Dermis blood vessel endothelial cell (primary cell): Measurements from ENCODE around the gene ZDHHC14. TPM values are rescaled to one million over a fixed set of nuclear protein-coding genes. Genes with fewer than 3 reads are reported as not detected.
A peak's percentile ranks its signal among the peaks of the same experiment; 100 is the strongest.
"Not testable (repeated sequence)": the region's sequence is repeated elsewhere in the genome, so short reads cannot be mapped to it uniquely, and the experiment has no call there.

Experiments
- DNase-seq: peaks from one replicate; pipeline ENCODE4 v3.0.0; 2010
- total RNA-seq: library from RNA; depleted of rRNA; stranded (reverse); fragments of >200 nt; gene quantifications from 2 replicates; pipeline ENCODE4 v1.2.3, GENCODE V29; 2014

ZDHHC14 gene
- total RNA-seq, 1 donor from 2014 or later, result 32.8 TPM

DNA sequence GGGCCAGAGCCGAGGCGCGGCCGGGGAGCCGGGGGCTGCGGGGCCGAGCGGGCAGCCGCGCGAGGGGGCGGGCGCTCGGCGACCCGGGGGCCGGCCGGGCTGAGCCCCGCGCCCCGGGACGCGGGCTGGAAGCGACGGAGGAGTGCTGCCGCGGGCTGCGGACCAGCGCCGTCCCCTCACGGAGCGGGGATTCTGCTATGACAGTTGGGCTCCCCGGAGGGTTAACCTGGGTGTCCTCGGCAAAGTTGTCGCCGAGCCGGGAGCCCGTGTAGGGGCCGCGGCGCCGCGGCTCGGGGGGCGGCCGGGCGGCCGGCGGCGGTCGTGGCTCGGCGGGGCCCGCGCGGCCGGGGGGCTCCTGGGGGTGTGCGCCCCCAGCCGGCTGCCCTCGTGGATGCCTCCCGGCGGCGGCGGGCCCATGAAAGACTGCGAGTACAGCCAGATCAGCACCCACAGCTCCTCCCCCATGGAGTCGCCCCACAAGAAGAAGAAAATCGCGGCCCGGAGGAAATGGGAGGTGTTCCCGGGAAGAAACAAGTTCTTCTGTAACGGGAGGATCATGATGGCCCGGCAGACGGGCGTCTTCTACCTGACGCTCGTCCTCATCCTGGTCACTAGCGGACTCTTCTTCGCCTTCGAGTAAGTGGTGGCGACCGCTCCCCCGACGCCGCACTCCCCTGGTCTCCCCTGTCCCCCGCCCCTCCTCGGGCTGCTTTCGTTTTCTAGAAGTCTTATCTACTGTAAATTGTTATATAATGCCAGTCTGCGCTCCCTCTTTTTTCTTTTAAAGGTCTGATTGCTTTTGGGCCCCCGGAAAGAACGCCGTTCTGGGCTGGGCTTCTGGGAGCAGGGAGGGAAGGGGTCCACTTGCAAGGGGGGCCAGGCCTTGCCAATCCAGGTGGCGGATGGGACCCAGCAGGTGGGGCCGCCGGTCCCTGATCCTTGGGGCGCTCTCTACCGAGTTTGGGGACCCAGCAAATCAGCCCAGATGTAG is 936 bp downstream of the ZDHHC14 start:
- DNase-seq, result peak; percentile 76

DNA sequence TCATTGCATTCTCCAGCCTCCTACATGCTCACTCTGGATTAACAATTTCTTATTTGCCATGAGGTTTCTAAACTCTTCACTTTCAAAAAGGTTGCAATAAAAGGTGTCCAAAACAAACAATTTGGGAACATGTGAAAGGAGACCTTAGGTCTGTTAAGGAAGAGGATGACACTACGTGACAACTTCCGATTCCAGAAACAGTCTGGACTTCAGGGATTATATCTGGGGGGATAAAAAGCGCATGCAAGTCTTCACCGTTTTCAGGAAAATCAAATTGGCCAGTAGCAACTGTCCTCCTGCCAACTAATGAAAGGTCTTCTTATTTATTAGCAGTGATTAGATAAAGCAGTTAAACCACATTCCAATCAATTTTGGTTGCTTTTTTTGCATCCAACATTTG is 1.8 kb downstream of the ZDHHC14 start:
- peak; percentile 25 for DNase-seq

DNA sequence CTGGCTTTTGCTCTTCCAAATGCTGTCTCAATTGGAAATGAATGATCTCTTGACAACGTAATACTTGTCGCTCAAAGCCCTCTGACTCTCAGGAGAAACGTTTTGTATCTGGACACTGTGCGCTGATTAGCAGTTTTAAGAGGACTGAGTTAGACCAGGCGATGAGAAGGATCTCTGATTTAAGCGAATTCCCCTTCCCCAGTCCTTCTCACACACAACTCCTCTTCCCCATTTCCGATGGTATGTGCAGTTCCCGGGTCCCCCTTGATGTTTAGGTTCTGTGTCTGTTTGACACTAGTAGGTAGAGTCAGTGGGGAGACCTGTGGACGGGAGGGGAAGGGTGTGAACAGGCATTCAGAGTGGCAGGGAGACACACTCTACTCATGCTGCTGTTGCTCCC is 2.5 kb downstream of the ZDHHC14 start:
- no peak for DNase-seq

DNA sequence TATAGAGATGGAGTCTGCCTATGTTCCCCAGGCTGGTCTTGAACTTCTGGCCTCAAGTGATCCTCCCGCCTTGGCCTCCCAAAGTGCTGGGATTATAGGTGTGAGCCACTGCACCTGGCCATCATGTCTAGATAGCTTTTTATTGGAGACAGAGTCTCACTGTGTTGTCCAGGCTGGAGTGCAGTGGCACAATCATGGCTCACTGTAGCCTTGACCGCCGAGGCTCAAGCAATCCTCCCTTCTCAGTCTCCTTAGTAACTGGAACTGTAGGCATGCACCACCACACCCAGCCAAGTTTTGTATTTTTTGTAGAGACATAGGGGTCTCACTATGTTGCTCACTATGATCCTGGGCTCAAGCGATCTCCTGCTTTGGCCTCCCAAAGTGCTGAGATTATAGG is 4.0 kb downstream of the ZDHHC14 start:
- not testable (repeated sequence) for DNase-seq

DNA sequence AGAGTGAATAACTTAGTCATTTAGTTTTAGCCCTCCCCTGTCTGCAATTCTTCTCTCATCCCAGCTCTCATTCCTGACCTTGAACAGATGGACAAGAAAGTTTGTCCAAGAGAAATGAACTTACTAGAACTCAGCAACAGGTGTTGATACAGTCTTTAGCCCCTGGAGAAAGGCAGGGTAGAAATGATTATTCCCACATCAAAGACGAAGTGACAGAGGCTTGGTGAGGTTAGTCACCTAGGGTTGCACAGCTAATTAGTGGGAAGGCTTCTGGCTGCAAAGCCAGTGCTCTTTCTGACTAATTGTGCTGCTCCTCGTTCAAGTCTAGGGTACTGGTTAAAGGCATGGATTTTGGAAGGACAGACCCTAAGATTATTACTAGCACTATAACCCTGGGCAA is 4.5 kb downstream of the ZDHHC14 start:
- DNase-seq, result no peak

DNA sequence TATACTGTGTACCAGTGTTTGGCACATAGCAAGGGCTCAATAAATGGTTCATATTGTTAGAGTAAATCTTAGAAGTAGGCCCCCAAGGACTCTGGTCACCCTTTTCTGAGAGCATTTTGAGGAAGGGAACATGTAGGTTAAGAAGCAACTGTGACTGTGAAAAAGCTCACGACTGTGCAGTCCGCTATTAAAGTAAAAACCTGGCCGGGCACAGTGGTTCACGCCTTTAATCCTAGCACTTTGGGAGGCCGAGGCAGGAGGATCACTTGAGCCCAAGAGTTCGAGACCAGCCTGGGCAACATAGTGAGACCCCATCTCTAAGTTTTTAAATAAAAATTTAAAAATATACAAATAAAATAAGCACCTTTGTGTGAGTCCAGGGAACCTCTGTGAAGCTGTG is 5.0 kb downstream of the ZDHHC14 start:
- no peak for DNase-seq

DNA sequence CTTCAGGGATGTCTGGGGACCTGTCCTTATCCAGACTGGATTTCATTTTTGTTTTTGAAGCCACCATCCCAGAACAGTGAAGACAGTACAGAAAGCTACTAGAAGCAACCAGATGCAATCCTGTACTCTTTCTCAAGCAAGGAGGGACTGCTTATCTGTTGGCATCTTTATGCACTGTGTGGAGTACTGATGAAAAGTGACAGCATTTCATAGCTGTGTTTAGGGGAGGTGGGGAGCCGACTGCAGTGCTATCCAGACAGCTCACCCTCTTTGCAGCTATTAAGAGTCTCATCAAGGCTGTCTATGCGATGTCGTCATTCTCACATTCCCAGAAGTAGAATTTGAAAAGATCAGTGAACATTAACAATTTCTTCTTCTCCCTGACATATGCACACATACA is 5.5 kb downstream of the ZDHHC14 start:
- no peak for DNase-seq

DNA sequence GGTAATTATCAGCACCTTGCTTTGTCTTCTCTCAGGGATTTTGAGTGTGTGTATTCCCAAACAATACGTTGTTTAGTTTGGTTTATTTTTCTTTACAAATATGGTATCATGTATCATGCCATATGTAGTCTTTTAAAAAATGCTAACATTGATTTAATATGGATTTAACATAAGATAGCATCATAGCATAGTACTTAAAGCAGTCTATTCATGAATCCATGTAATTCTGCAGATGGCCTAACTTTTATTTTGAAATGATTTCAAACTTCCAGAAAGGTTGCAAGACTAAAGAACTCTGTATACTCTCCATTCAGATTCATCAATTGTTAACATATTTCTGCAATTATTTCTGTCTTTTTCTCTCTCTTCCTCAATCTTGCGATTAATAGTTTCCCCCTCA is 7.9 kb downstream of the ZDHHC14 start:
- no peak for DNase-seq

DNA sequence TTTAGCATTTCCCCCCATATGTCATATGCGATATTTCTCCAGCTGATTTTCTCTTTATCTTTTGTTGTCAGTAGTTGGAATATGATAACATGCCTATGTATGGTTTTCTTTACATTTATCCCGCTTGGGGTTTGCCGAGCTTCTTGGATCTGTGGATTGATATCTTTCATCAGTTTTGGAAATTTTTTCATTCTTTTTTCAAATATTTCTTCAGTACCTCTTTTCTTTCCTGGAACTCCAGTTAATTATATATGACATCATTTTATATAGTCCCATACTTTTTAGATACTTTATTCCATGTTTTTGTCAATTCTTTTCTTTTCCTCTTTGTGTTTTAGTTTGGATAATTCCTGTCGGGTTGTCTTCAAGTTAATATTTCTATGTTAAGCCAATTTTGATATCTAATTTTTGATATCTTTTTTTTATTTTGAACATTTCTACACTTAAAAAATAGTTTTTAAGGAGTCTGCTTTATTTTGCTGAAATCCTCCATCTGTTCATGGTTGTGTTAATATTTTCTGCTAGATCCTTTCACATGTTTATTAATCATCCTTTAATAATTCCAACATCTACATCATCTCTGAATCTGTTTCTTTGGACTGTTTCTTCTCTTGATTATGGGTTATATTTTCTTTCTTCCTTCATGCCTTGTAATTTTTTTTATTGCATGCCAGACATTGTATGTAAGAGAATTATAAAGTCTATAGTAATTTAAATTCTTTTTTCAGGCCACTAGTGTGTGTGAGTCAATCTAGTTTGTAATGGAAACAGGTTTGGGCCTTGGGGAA is 9.5 kb downstream of the ZDHHC14 start:
- DNase-seq, result no peak

DNA sequence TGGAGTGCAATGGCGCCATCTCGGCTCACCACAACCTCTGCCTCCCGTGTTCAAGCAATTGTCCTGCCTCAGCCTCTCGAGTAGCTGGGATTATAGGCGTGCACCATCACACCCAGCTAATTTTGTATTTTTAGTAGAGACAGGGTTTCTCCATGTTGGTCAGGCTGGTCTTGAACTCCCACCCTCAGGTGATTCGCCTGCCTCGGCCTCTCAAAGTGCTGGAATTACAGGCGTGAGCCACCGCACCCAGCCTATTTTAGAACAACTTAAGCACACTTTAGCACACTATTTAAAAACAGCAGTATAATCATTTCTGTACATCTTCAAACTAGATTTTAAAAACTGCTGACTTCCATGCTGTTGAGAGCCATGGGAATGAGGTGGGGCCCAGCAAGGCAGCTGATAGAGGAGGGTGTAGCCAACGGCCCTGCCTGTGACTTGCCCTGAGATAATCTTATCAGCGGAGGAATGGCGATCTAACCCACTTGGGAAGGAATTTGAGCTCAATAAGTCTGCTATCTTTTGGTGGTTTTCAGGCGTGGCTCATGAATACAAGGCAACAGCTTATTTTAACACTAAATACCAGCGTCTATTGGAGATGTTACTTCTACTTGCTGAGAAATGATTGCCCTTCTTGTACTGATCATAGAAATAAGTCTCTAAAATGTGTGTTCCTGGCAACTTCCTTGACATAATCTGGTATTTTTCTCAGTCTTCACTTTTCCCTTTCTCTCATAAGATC is 12.1 kb downstream of the ZDHHC14 start:
- DNase-seq, result no peak

DNA sequence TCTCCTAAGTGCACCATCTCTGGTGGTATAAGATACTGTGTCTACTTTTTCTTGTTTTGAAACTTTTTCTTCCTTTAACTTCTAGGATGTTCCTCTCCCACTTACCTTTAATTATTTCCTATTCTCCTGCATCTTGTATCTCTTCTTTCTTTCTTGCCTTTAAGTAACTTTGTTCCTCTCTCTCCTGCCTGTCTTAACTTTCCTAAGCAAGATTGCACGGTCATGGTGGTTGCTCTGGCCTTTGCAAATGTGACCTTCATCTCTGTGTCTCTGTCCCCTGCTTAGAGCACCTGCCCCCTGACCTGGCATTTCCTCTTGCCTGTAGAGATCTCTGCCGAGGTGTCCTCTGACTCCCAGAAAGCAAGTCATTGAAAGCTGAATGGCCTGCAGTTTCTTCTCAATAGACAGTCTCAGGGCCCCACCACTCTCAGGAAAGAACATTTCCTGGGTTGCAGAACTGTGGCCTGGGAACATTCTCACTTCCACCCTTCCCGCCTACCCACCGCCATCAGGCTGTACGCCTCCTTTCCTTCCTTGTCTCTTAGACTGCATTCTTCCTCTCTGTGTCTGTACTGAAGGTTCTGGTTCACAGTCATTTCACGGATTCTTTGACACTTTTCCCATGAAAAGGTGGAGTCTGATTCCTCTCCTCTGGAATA is 12.8 kb downstream of the ZDHHC14 start:
- no peak for DNase-seq

DNA sequence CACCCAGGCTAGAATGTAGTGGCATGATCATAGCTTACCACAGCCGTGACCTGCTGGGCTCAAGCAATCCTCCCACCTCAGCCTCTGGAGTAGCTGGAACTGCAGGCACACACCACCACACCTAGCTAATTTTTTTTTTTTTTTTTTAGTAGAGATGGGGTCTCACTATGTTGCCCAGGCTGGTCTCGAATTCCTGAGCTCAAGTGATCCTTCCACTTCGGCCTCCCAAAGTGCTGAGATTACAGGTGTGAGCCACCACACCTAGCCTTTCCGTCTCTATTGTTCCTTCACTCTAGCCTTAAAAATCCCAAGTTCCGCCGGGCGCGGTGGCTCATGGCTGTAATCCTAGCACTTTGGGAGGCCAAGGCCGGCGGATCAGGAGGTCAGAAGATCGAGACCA is 14.2 kb downstream of the ZDHHC14 start:
- not testable (repeated sequence) for DNase-seq

DNA sequence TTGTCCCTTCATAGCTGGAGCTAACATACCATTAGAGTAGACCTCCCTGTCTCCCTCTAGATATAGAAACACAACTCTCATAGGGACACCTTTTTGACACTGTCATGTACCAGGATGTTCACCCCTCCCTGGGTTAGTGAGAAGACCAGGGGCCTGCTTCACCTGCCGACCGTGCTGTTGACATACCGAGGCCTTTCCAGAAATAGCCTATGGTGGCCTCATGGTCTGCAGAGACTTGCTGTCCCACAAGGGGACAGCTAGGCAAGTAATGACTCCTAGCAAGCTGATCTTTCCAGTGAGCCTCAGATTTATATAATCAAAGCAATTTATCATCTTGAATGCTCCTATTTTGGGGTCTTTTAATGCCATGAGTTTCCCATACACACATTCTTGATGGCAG is 15.0 kb downstream of the ZDHHC14 start:
- no peak for DNase-seq

DNA sequence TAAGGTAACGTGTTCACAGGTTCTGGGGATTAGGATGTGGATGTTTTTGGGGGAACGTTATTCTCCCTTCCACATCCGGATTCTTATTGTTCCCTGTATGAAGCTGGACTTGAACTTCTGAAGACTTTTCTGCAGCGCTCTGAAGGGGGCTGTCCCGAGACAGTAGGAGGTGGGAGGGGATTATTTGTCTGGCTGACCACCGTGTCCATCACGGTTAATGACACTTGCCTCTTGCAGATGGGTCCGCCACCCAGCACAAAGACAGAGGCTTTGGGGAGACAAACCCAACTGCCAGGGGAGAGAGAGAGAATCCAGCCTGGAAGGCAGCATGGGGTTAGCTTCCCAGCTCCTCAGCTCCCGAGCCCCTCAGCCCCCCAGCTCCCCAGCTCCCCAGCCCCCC is 16.7 kb downstream of the ZDHHC14 start:
- no peak for DNase-seq

DNA sequence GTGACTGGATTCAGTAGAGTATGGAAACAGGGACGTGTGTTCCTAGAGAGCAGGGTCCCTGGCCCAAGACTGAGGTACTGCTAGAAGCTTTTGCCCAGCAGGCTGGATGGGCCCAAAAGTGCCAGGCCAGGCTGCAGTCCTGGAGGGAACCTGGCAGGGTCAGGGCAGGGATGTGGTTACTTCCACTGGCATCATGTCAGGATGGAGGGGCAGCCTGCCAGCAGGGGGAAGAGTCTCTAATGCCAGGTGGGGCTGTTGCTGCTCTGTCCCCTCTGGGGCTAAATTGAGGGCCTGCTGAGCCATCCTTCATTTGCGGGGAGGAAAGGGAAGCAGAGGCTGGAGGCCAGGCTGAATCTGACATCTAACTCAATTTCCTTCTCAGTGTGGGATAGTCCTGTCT is 17.2 kb downstream of the ZDHHC14 start:
- no peak for DNase-seq

DNA sequence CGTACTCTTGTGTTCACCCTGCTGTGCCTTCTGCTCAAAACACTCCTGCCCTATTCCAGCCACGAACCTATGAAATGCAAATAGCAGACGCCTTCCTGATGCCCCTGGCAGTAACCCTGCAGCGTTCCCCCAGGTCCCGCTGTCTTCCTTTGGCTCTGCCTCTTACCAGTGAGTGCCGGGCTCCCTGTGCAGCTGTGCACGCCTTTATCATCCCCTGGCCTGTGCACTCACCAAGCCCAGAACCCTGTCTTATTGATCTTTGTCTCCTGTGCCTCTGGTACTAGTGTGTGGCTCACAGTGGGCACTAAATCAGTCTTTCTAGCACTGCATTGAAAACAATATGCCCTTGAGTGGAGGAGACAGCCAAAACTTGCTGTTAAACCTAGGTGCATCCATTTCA is 19.7 kb downstream of the ZDHHC14 start:
- DNase-seq, result no peak

DNA sequence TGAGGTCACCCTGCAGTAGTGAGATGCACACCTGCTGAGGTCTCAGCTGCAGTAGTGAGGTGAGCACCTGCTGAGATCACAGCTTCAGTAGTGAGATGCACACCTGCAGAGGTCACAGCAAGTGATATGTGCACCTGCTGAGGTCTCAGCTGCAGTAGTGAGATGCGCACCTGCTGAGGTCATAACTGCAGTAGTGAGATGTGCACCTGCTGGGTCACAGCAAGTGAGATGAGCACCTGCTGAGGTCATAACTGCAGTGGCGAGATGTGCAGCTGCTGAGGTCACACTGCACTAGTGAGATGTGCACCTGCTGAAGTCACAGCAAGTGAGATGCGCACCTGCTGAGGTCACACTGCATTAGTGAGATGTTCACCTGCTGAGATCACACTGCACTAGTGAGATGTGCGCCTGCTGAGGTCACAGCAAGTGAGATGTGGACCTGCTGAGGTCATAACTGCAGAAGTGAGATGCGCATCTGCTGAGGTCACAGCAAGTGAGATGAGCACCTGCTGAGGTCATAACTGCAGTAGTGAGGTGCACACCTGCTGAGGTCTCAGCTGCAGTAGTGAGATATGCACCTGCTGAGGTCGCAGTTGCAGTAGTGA is 20.8 kb downstream of the ZDHHC14 start:
- no peak for DNase-seq

DNA sequence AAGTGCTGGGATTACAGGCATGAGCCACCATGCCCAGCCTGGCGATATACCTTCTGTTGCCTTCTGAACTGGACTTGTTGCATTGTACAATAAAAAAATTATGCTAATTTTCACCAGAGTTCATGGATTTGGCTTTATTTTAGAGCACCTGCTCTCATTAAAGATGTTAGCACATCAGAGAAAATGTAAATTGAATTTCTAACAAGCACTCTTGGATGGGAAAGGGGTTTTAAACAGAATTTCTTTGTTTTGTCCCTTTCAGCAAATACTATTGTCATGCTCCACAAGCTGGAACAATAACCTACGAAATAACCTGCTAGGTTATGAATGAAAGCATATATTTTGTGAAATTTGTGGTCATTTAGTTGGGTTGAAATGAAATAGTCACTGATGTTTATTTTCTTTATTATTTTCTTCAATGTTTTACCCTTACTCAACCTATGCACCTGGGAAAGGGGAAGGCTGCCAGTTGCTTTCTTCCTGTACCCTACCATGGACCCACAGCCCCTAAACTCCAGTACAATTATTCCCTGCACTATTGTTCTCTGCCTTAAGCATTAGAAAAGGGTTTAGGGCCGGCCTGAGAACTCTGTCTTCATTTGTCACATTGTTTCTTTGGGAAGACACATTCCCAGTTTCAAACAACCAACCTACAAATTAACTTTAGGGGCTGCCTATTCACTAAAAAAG is 22.2 kb downstream of the ZDHHC14 start:
- DNase-seq, result no peak

DNA sequence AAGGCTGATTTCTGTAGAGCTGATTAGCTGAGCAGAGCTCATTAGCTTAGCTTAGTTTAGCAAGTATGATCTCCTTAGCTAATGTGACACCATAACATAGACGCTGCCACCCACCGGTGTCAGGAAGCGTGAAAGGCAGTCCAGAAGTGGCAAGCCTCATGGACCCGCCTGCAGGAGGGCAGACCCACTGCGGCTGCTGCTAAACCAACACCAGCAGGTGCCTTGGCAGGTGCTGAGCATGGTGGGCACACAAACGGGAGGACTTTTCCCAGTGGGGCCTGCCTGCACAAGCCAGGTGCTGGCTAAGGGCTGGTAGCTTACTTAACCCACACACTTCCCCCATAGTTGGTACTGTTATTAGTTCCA is 22.7 kb downstream of the ZDHHC14 start:
- no peak for DNase-seq

DNA sequence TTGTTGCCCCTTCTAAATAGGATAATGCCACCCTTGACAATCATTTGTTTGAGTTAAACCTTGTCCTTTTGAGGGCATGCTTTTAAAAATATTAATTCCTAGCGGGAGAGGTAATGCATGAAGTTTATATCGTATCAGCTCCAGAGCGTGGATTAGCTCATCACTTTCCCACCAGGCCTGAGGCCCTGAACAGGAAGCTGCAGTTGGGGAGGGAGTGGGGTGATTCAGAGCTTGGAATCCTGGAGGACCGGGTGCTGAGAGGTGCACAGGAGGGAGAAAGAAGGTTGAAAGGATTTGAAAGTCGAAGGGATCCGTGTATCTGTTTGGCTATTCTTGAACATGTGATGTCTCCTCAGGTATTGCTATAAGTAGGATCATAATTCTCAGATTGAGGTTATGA is 25.0 kb downstream of the ZDHHC14 start:
- peak; percentile 77 for DNase-seq

DNA sequence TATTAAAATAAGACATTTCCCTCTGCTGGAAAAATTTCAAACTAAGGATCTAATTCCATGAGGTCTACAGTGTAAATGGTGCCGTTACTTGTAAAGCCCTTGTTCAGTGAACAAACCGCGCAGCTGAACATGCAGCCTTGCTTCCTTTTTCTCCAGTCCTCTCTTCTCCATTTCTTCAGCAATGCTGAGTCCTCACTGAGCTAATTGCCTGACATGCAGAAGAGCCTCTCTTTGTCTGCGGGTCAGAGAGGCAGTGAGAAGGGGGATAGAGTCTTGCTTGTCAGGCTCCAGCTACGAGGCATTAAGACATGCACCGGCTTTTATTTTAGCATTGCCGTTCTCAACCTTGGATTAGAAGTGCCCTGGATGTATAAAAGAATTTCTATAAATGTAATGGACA is 25.7 kb downstream of the ZDHHC14 start:
- no peak for DNase-seq

DNA sequence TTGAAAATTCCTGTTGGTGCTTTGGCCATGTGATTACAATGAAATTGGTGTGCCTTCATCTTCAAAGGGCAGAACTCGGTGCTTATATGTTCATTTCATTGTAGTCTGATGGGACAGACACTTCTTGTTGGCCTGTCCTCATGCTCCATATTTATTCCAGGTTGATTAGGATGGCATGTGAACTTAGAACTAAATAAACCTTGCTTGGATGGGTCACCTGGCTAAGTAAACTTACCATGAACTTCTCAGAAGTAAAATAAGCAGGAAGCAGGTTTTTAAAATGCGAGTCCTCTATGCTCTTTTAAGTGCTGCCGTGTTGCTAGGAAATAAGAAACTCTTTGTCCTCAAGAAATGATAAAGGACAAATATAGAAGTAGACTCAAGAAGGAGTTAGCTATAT is 26.7 kb downstream of the ZDHHC14 start:
- DNase-seq, result no peak
